GM21737 (cell line): Measurements from ENCODE around the gene GNG12.

Experiments used
- ATAC-seq: cut with Tn5 transposase; IDR thresholded peaks from one replicate; pipeline ENCODE4 v1.9.1; 2021; ENCODE audit warnings: mild to moderate bottlenecking, moderate library complexity; ENCODE audit not compliant: unreplicated experiment

The GNG12 gene

DNA sequence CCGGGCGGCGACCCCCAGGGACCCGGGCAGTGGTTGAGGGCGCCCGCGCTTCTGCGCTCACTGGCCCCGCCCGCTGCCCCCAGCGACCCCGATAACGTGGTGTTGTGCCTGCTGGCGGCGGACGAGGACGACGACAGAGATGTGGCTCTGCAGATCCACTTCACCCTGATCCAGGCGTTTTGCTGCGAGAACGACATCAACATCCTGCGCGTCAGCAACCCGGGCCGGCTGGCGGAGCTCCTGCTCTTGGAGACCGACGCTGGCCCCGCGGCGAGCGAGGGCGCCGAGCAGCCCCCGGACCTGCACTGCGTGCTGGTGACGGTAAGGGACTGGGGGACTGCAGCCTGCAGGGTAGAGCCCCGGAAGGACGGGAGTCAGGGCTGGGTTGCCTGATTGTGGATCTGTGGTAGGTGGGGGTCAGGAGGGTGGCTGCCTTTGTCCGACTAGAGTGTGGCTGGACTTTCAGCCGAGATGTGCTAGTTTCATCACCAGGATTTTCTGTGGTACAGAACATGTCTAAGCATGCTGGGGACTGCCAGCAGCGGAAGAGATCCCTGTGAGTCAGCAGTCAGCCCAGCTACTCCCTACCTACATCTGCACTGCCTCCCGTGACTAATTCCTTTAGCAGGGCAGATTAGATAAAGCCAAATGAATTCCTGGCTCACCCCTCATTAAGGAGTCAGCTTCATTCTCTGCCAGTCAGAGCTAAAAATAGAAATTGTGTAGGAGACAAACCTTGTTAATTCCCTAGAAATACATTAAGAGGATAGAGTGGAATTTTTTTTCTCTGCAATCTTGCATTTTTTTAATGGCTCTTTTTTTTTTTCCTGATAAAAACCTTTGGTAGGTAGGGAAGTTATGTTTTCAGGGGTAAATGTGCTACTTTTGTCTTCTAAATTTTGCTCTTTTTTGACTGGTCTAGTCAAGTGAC is 146.7 kb downstream of the GNG12 start:
- ATAC-seq: peak; percentile 26

DNA sequence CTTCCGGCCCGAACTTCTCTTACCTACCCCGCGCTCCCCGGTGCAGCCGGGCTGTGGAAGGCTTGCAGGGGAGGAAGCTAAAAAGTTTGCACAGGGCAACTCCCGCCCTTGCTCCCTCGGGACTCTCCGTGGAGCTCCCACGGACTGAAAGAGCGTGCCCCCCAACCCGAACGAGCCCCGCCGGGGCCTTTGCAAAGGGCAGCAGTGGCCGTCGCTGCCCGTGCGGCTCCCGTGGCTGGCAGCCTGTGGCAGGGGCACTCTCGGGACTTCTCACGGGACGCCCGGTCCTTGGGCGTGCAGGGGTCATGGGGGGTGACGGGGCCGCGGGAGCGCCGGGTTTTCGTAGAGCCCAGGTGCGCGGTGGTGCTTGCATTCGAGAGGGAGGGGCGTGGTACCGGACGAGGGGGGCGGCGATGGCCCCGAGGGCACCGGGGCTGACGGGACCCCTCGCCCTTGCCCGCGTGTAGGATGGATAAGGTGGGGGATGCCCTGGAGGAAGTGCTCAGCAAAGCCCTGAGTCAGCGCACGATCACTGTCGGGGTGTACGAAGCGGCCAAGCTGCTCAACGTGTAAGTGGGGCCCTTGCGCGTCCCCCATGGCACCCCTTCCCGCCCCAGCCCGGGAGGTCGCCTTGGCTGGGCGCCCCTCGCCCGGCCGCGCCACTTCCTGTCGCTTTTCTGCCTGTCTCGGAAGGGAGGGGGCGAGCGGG is 147.6 kb downstream of the GNG12 start:
- peak; percentile 5 for ATAC-seq

DNA sequence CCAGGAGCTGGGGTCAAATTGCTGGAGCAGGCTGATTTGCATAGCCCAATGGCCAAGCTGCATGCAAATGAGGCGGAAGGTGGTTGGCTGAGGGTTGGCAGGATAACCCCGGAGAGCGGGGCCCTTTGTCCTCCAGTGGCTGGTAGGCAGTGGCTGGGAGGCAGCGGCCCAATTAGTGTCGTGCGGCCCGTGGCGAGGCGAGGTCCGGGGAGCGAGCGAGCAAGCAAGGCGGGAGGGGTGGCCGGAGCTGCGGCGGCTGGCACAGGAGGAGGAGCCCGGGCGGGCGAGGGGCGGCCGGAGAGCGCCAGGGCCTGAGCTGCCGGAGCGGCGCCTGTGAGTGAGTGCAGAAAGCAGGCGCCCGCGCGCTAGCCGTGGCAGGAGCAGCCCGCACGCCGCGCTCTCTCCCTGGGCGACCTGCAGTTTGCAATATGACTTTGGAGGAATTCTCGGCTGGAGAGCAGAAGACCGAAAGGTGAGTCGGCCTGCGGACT is 148.2 kb downstream of the GNG12 start, which contains the start of gene GADD45A:
TSS of gene GADD45A (plus strand) at position 135 of the 491 bp plus-strand sequence. CDS start at position 429, 294 bp downstream.
- peak; percentile 85 for ATAC-seq

DNA sequence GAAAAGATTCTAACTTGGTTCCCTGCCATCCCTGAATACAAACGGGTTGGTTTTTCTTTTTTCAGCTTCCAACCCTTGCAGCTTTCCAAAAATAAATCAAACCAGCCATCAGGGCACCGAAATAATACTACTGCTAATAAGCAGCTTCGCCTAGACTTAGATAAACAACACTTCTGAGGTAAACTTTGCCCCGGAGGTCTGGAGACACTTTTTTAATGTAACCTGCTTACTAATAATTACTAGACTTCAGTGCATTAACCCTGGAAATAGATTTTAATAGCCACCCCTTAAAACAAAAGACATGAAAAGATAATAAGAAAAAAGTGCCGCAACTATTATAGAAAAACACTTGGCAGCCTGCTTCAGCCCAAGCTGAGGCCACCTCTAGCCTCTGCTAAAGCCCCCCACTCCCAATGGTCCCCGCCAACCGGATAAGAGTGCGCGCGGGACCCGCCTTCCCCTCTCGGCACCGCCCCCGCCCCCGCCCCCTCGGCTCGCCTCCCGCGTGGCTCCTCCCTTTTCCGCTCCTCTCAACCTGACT is 148.7 kb downstream of the GNG12 start:
- ATAC-seq: no peak

DNA sequence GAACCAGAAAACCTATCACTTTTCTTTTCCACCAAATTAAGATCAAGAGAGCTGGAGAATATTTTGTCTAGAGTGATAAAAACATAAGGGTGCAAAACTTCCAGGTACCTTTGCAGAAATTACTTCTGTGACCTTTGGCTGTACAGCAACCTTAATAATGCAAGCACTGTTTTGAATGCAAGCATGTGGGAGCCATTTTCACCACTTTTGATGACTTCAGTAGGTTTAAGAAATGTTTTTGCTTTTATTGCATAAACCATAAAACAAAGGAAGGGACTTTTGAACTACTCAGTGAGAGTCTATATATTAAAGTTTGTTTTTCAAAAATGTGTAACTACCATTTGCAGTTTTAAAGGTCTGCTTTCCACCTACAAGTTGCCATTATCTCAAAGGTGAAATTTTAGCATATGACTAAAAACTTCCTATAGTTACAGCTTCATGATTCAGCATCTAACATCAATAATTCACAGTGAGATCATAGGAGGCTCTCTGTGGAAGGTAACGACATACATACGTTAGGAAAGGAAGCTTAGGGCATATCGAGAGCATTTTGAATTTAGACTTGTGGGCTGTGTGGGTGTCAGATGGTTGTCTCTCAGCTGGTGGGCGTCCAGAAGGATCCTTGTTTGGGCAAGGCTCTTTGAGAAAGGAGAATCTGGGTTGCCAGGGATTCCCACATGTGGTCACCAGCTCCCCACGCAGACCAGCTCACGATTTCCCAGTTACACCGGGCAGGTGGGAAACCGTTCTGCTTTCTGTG is 149.3 kb downstream of the GNG12 start:
- no peak for ATAC-seq

DNA sequence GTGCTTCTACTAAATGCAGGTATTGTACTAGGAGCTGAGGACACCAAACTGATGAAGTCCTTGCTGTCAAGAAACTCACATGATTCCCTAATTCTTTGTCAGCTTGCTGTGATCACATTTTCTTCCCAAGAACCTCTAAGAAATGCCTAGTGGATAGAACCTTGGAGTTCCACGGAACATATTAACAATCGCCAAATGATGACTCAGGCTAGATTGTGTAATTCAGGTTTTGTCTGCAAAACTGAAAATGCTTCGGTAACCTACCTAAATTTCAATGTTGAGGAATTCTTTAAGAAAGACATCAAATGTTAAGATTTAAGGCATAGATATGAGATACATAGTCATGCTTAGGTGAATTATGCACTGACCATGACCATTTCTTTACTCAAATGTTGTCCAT is 150.0 kb downstream of the GNG12 start:
- ATAC-seq: no peak

DNA sequence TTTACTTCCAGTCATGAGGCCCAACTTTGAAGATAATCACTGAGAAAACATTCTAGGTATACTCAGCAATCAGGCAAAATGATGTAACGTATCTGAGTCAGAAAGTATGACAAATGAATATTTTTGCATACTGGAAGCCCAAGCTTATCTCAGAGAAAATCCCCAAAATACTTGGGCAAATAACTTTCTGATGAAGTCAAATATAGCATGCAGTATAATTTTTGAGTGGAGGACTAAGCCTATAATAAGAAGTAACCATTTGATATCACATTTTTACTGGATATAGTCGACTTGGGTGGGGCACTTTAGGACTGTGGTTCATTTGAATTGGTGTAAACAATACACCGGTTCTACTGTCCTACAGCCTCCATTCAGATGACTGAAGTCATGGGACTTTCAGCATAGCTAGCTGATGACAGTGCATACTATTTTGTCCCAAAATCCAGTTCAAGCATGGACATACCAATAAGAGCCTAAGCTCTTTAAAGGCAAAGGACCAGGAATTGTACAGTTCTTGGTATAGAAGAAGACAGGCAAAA is 150.5 kb downstream of the GNG12 start:
- ATAC-seq: no peak

DNA sequence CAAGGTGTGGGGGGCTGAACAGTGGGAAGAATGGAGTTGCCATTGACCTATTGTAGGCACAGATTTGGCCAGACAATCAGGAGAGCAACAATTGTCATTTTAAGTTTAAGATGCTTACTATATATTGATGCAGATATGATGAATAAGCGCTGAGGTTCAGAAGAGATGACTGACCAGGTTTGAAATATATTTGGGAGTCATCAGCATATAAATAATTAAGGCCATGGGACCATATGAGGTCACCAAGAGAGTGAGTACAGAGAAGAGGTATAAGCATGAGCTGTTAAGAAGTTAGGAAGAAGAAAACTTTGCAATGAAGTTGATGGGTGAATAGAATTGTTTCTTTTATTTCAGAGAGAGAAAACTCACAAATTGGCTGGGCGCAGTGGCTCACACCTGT is 152.8 kb downstream of the GNG12 start:
- no peak for ATAC-seq

DNA sequence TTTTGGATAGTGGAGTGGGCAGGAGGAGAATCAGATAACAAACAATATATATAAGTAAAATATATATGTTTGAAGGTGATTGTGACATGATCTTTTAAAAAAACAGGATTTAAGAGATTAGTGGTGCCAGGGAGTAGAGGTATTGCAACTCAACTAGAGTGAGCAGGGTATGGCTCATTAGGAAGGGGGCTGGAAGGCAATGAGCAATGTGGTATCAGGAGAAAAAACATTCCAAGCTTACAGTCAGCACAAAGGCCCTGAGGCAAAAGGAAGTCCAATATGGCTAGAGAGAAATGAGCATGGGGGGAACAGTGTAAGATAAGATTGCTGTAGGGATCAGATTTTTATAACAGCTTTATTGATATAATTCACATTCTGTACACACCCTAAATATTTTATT is 153.6 kb downstream of the GNG12 start:
- no peak for ATAC-seq

DNA sequence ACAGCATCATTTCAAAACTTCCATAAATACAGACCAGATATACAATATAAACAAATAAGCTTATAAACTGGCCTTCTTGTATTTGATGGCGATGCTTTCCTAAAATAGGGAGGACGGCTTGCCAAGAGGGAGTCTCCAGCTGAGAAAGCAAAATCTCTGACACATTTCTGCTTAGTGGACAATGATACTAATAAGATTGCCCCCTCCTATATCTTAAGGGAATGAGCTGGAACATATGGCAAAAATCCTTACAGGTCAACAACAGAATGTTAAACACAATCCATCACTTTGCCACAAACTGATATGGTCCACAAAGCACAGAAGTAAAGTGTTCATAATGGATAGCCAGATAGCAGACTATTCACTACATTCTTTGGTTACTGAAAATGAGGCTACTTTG is 155.3 kb downstream of the GNG12 start:
- no peak for ATAC-seq

DNA sequence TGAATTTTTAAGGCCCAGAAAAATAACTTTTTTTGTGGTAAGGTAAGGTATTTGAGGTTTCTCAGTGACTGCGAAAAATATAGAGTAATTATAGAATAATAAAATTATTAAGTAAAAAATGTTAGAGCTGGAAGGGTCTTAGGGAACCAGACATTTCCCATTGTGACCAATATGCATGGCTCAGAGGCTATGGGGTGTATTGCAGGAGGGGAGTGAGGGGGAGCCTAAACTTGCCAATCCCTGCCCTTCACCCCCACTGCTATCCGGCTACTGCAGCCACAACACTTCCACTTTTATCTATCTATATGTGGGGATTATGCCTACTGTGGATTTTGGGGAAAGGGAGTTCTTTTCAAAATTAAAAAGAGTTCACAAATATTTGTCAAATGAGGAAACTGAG is 155.9 kb downstream of the GNG12 start:
- no peak for ATAC-seq

DNA sequence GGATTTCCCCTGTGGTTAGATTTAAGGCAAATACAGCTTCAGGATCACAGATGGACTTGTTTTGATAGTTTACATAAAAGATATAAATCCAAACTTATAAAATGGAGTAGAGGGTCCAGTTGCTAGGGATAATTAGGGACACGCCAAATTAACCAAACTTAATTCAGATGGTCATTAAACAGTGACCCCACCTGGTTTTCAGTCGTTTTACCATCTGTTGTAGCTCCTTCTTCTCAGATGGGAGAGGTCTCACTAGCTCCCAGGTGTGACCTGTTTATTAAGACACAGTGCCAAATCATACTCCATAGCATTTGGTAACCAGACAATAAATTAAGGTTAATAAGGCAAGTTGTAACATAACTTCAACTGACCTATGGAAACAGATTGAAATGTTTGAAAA is 156.3 kb downstream of the GNG12 start:
- ATAC-seq: no peak

DNA sequence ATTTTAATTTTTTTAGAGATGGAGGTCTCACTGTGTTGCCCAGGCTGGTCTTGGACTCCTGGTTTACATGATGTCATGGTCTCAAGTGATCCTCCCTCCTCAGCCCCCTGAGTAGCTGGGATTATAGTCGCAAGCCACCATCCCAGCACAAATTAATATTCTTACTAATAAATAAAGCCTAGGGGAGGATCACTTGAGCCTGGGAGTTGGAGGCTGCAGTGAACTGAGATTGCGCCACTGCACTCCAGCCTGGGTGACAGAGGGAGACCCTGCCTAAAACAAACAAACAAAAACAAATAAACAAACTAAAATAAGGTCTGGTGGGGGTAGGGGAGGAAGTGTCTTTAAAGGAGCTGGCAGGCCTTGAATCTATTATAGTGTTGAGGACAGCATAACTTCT is 157.0 kb downstream of the GNG12 start:
- ATAC-seq: no peak

DNA sequence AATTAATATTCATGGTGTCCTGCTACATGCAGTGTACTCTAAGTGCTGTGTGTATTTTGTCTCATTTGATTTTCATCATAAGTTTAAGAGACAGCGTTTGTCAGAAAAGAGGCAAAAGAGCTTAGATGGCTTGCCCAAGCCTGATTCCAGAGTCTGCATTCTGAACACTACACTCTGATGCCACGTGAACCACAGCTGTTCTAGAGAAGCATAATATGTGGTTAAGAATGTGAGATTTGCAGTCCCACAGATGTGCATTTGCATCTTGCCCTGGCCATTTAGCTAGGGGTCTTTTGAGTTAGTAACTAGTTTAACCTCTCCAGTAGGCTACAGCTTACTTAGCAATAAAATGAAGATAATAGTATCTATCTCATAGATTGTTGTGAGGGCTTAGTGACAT is 157.5 kb downstream of the GNG12 start:
- no peak for ATAC-seq

DNA sequence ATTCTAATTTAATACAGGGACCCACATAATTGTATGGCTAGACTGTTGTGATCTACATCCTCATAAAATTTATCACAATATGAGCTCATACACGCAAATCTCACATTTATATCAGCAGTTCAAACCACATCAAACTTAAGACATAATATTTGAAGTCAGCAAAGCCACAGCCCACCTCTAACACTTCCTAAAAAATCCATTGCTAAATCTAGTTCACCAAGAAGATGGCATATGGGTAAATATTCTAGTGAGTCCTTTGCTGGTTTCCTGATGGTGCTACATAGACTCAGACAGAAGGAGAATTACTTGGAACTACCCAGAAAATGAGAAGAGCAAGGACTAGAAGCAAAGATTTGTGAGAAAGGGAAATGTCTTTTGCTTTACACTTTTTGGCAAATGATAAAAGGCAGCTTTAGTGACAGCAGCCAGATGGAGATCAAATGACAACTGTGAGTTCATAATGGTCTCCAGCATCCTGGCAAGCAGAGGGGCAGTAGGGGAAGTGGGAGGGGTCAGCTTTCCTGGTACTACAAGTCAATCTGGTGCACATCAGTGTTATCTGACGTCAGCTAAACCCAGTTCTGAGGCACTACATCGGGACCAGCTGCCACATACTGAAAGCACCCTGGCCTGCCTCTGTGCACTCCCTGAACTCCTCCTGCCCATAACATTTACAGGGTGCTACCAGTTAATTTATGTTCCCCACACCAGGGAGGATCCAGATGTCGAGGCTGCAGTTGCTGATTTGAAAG is 158.8 kb downstream of the GNG12 start:
- no peak for ATAC-seq

DNA sequence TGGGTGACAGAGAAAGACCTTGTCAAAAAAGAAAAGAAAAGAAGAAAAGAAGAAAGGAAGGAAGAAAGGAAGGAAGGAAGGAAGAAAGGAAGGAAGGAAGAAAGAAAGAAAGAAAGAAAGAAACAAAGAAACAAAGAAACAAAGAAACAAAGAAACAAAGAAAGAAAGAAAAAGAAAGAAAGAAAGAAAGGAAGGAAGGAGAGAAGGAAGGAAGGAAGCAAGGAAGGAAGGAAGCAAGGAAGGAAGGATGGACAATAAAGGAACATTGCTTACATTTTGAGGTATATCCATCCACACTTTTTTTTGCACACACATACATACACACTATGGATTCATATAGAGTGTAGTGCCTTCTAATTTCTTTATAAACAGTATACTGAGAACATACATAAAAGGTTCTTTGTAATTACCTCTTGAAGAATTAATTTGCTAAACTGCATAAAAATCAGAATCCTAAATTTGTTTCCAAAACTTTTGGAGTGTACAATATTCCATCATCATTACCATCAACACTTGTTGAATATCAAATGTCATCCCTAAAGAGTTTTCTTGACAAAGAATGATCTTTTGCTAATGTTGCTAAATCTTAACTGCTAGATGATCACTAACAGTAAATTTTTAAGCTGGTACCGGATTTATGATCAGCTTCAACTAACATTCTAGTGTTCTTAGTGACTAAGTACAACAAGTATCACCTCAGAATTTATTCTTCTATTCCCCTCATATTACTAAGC is 159.6 kb downstream of the GNG12 start:
- no peak for ATAC-seq

DNA sequence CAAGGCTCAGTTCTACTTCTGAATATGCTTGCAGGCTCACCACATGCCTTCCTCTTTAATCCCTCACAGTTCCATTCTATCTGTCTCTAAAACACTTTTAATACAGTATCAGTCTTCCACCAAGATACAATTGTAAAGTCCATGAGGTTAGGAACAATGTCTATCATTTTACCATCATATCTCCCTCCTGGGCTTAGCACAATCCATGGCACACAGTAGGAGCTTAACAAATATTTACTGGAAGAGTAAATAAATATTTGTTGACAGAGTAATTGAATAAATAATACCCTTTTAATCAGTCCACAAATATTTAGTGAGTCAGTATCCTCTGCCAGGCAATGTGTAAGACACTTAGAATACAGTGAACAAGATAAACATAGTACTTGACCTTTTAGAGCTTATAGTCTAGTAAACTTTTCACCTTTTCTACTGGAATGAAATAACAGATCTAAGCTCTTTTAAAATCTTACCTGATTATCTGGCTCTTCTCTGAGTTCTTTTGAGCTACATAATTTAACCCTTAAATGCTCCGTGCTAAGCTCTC is 160.9 kb downstream of the GNG12 start:
- no peak for ATAC-seq

DNA sequence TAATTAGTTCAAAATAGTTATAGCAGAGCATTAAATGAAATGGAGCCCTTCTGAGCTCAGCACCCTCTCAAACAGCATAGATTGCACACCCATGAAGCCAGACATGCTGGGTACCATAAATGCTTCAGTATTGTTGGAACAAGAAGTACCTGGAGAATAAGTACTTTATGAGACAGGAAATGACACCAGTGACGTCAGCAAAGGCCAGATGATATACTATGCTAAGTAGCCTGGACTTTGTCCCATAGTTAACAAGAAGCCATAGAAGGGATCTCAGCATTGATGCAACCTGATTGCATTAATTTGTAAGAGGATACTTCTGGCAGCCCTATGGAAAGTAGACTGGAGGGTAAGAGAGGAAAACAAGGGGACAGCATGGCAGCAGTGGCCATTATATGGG is 164.6 kb downstream of the GNG12 start:
- no peak for ATAC-seq

DNA sequence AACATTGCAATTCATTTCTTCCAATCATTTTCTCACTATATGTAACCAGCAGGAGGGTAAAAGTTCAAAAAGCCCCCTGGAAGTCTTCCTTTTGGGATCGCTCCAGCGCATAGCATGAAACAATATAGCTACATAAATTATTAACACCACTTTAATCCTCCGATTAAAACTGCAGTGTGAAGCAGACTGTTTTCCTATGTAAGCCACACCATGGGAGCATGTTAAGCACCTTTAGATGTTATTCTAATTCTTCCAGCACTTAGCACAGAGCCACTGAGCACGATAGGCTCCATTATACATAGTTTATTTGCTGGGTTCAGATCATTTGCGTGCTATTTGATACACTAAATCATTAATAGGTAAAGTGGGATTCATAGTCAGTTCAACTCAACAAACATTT is 166.6 kb downstream of the GNG12 start:
- no peak for ATAC-seq
